GM19328 (cell line): ENCODE results near the gene NOLC1.

Source experiments
- ATAC-seq: cut with Tn5 transposase; IDR thresholded peaks from one replicate; pipeline ENCODE4 v1.9.1; 2021; ENCODE audit warnings: mild to moderate bottlenecking, moderate library complexity; ENCODE audit not compliant: unreplicated experiment

NOLC1 gene

DNA sequence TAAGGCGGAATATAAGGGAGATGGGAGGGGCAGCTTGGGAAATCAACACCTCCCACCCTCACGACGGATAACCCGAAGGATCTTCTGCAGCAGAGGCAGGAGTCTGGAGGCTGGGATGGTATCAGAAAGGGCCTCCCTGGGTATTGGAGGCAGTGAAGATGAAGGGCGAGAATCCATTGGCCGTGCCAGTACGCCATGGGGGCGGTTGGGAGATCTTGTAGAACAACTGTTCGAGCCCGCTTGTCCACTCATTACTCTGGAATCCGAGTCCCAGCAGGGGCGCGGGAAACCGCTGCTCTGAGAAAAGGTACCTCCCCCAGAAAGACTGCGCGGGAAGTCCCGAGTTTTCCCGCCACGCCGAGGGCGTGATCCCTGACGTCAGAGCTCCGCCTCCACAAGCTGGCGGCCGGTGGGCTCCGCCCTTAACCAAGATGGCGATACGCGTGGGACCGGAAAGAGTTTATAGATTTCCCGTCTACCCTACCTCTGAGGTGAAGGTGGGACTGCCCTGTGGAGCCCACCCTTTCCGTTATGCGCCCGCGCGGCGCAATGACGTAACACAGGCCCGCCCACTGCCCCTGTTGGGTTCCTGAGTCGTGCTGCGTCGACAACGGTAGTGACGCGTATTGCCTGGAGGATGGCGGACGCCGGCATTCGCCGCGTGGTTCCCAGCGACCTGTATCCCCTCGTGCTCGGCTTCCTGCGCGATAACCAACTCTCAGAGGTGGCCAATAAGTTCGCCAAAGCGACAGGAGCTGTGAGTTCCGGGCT lies at the start of gene NOLC1:
NOLC1 (plus strand) TSS at position 616 of the 771 bp plus-strand sequence; CDS start at position 638, 22 bp downstream.
- ATAC-seq, result peak; percentile 93

DNA sequence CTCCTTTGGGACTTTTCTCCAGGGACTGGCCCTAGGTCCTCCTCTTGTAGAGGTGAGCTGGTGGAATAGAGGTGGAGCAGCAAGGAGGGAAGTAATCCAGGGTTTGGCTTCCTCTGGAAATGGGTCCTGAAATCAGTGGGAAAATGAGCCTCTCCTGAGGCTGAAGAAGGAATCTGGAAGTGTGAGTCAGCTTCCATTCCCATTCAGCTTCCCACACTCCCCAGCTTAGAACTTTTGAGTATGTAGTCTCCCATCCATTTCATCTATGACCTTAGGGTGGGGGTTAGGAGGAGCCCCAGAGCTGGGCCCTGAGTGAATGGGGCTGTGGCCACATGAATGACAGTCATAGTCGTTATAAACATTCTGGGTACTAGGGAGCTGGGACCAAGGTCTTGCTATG lies 49.8 kb upstream of the NOLC1 start:
- no peak for ATAC-seq

- no peak for ATAC-seq
Observed at GRCh38 chr10:102106998-102107397, 45.2 kb upstream of the NOLC1 start.

DNA sequence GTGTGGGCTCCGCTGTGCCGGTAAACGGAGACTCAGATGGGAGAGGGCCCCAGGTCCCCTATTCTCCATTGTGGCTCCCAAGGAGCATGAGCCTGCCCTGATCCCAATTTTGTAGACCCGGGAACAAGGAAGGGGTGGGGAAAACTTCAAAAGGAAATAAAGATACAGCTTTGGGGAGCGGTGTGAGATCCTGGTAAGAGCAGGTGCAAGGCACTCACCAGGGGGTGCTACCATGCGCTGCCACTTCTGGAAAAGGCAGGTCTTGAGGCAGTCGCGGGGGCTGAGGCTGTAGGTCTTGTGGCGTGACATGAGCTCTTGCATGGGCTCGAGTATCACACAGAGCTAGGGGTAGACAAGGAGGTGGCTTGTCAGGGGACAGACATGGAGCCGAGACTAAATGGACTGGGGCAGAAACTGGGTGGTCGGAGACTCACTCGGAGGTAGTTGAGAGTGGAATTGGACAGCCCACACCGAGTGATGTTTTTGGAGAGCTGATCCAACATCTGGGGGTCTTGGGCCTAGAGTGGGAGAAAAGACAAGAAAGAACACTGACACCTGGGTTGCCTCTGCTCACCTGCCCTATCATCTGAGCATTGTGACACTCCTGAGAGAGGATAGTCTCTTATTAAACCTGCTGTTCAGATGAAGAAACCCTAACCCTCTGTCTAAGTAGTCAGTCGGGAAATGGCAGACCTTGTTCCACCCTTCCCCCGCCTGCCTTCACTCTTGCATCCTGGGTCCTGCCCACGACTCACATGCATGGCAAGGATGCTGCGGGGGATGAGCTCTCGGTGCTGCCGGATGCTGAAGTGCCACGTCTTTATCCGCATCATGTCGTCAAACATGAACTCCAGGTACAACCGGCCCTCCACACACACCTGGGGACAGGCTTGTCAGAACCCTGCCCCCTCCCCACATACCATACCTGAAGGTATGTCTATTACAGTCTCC lies 42.7 kb upstream of the NOLC1 start:
- ATAC-seq, result no peak

GRCh38 chr10:102111276-102111675 lies 40.9 kb upstream of the NOLC1 start:
- no peak for ATAC-seq

DNA sequence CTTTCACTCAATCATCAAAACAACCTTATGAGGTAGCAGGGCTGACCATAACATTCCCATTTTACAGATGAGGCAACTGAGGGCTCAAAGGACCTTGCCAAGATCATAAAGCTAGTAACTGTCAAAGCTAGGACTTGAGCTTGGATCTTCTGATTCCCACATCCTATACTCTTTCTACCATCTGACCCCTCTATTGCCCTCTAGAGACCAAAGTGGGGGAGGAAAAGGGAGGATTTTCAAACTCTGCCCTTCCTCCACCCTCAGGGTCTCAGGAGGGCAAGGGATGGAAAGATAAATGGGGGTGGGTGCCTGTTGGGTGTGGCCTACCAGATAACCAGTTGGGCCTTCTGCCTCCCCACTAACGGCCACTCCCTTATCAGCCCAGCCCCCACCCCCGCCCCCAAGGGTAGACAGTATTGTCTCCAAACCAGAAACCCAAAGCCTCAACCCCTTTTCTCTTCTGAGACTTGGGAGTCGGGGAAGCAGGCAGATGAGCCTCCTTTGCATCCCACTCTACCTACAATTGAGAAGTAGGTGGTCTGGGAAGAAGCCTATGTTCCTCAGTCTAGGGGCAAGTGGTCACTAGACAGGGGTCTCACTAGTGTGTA lies 39.9 kb upstream of the NOLC1 start:
- ATAC-seq, result no peak

- ATAC-seq, result no peak
Observed at GRCh38 chr10:102113261-102113955, 38.8 kb upstream of the NOLC1 start.

DNA sequence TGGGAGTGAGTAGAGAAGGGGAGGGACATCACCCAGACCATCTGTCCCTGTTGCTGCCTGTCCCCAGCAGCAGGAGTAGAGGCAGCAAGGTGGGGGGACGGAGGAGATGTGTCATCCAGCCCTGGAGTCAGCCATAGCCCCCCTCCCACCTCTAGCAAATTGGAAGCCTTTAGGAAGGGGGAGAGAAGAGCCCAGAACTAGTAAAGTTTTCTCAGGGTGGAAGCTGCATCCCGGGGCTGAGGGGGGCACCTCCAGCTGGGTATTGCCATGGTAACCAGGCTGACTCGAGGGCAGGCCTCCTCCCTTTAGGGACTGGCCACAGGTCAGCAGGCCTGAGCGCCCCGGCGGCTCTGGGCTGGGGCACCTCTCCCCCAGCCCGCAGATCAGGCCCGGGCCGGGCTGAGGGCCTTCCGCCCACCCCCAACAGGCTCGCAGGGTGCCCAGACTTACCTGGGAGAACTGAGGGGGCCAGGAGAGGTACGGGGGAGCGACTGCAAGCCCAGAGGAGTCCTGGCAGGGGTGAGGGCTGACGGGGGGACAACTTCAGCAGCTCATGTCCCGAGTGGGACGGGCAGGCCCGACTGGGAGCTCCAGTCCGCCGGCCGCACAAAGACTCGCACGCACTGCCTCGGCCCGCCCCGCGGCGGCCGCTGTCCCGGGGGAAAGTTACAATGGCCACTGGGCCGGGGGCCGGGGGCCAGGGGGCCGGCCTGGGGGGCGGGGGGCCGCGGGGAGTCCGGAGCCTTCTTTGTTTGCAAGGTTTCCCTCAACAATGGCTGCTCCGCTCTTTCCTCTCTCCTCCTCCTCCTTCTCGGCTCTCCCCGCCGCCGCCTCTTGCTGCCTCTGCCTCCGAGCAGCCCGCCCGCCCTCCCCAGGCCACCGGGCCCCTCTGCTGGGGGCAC lies 38.0 kb upstream of the NOLC1 start:
- ATAC-seq, result peak; percentile 23

DNA sequence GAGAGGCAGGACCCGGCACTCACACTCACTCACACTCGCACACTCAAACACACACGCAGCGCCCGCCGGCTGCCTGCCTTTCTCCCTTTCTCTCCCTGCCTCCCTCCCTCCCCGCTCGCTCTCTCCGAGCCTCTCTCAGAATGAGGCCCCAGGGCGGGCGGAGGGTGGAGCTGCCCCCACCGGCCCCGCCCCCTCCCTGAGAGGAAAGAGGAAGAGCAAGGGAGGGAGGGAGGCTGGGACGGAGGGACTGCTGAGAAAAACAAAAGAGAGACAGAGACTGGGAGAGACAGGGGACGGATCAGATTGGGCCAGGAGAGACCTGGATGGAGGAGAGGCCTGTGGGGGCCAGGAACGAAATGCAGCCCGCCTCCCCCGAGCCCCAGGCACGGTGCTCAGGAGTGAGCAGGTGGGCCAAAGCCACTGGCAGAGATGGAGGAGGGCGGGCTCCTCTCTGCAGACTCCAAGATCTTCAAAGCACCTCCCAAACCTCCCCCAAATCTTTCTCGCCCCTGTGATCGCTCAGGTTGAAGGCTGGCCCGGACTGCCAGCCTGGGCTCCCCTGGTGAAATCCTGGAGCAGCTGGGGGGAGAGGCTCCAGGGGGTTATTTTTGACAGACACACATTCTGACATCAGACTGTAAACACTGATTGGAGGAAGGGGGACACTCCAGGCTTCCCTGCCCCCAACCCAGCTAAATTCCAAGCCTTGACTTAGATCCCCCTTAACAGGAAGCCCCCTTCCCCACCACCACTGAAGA lies 37.1 kb upstream of the NOLC1 start:
- peak; percentile 72 for ATAC-seq

- no peak for ATAC-seq
Observed at GRCh38 chr10:102115775-102116174, 36.4 kb upstream of the NOLC1 start.

GRCh38 chr10:102116656-102117055 lies 35.5 kb upstream of the NOLC1 start:
- no peak for ATAC-seq

DNA sequence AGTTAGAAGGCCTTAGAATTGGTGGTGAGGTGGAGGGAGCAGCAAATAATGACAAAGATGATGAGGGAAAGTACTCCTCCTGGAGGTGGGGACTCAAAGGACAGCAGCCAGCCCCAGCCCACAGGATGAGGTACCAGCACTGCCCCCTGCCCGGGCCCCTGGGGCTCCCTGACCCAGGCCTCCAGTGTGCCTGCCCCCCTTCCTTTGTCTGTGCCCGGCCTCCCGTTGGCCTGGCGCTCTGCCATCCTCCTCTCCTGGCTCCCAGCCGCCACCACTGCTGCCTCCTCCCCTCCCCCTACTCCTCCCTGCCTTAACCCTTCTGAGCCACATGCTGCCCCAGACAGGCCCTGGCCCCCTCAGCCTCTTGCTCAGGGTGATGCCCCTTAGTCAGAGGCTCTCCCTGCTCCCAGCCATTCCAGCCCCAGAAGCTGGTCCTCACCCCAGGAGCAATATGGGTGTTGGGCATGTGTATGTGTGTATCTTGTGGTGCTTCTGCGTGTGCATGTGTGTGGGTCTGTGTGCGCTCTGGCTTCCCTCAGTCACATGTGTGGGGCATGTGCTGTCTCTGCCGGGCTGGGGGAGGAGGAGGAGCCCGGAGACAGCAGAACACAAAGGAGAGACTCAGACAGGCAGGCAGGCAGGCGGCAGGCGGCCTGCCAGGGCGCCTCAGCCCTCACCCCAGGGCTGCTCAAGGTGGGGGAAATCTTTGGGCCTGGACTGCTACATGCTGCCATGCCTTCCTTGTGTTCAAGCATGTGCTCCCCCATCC lies 34.6 kb upstream of the NOLC1 start:
- no peak for ATAC-seq

- no peak for ATAC-seq
Observed at GRCh38 chr10:102118867-102119266, 33.3 kb upstream of the NOLC1 start.

DNA sequence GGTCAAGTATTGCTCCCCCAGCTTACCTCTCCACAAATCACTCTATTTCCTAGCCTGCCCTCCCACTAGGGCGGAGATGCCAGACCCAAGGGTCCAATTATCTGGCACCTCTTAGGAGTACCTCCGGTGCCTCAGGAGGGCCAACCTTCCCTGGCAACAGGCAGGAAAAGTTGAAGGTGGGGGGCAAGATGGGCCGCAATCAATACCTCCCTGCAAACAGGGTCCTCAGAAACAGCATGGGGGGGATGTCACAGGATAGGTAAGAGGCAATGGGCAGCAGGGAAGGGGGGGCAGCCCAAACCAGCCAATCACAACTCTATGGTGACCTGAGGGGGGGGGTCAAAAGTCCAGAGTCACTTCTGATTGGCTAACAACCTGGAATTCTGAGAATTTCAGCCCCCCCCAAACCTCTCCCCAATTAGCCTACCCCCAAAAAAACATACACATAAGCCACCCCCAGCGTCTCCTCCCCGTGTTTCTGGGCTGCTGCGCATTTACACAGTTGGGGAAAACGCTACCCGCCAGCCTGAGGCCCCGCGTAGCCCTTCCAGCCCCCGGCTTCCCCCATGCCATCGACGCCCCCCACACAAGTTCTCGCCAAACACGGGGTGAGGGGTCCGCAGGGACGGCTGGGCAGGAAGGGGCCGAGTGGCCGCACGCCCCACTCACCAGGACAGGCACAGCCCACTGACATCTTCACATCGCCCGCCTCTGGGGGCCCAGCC lies 32.6 kb upstream of the NOLC1 start:
- no peak for ATAC-seq

GRCh38 chr10:102120142-102120990 lies 31.8 kb upstream of the NOLC1 start, which contains the start of gene LDB1:
Gene LDB1, minus strand, starts transcription at chr10:102120368. Its CDS starts 258 bp downstream, at chr10:102120110.
- peak; percentile 73 for ATAC-seq

DNA sequence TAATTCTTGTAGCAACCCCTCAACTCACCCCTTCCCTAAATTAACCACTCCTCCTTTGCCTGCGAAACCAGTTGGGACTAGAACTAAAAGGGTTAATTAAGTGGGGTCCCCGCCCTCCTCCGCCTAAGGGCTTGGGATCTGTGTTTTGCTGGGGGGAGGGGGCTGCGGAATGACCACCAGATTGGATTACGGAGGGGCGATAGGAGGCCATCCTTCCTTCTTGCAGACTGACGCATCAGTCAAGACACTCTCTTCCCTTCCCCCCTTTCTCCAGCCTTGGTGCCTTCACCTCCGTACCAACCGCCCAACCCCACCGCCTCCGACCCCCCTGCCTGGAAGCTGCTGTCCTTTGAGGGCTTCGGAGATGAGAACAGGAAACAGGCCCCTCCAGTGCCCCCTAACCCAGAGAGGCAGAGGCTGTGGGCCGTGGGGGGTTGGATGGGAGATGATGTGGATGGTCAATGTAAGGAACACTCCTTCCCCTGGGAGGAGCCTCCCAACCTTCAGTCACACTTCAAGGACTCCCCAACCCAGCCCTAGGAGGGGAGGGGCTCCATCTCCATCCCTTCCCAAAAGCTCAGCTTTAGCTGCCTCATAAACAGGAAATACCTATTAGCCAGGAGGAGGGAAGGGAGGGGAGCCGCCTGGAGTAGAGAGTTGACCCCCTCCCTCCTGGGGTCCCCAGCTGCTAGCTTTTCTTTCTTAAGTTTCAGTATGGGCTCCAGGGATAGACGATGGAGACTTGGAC lies 31.0 kb upstream of the NOLC1 start:
- ATAC-seq, result no peak
